ENCODE results near the gene GFI1B.
A peak's percentile ranks its signal among the peaks of the same experiment; 100 is the strongest.

The GFI1B gene

GRCh38 chr9:132943651-132944293, 34.7 kb upstream of the GFI1B start:
- TF ChIP-seq, protein P1, sequence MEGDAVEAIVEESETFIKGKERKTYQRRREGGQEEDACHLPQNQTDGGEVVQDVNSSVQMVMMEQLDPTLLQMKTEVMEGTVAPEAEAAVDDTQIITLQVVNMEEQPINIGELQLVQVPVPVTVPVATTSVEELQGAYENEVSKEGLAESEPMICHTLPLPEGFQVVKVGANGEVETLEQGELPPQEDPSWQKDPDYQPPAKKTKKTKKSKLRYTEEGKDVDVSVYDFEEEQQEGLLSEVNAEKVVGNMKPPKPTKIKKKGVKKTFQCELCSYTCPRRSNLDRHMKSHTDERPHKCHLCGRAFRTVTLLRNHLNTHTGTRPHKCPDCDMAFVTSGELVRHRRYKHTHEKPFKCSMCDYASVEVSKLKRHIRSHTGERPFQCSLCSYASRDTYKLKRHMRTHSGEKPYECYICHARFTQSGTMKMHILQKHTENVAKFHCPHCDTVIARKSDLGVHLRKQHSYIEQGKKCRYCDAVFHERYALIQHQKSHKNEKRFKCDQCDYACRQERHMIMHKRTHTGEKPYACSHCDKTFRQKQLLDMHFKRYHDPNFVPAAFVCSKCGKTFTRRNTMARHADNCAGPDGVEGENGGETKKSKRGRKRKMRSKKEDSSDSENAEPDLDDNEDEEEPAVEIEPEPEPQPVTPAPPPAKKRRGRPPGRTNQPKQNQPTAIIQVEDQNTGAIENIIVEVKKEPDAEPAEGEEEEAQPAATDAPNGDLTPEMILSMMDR (IDR thresholded peaks at IDR 0.05; ENCODE audit: borderline replicate concordance, insufficient read depth, low read depth, low read length) = no peak
- peak overlapping the region; percentile 96 for H3K4me3 ChIP-seq (ENCODE audit: low read depth, low read length)

DNA sequence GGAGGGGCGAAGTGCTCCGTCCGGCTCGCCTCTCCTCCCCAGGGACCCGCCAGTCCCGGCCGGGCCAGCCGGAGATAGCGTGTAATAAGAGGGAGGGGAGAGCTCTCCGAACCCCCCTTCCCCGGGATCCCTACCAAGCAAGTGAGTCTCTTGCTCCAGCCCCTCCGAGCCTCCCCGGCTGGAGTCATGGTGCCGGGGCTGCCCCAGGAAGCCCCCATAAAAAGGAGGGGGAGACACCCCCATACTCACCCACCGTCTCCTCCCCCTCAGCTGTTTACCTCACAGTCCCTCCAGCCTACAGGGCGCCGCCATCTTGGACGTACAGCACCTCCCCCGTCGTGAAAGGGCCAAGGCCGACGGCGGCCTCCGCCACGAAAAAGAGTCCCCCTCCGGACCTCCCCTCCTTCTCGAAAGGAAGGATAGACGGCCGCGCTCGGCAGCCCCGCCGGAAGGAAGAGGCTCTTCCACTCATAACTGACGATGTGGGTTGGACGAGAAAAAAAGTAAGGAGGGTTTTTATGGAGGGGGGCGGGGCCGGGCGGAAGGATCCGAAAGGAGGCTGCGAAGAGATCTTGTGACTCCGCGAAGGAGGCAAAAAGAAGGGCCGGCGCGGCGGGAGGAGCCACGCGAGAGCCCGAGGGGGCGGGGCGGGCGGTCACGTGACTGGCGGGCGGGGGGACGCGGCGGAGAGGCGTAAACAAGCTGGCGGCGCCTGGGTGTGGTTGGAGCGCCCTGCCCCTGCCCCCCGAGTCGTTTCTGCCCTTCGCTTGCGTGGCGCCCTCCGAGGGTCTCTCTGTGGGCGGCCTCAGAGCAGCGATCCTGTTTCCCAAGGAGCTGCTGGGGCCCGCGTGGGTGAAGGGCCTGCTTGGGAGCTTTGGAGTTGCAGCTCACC, 34.0 kb upstream of the GFI1B start, which contains the start of gene TSC1:
TSS of gene TSC1 (minus strand) at position 323 of the 892 bp plus-strand sequence. CDS start 15,744 bp downstream, outside the sequence.
- TF ChIP-seq, protein P1 (IDR thresholded peaks at IDR 0.05; ENCODE audit: borderline replicate concordance, insufficient read depth, low read depth, low read length) = no peak
- H3K4me3 ChIP-seq (ENCODE audit: low read depth, low read length) = peak within 1 kb of the TSS; percentile 96

DNA sequence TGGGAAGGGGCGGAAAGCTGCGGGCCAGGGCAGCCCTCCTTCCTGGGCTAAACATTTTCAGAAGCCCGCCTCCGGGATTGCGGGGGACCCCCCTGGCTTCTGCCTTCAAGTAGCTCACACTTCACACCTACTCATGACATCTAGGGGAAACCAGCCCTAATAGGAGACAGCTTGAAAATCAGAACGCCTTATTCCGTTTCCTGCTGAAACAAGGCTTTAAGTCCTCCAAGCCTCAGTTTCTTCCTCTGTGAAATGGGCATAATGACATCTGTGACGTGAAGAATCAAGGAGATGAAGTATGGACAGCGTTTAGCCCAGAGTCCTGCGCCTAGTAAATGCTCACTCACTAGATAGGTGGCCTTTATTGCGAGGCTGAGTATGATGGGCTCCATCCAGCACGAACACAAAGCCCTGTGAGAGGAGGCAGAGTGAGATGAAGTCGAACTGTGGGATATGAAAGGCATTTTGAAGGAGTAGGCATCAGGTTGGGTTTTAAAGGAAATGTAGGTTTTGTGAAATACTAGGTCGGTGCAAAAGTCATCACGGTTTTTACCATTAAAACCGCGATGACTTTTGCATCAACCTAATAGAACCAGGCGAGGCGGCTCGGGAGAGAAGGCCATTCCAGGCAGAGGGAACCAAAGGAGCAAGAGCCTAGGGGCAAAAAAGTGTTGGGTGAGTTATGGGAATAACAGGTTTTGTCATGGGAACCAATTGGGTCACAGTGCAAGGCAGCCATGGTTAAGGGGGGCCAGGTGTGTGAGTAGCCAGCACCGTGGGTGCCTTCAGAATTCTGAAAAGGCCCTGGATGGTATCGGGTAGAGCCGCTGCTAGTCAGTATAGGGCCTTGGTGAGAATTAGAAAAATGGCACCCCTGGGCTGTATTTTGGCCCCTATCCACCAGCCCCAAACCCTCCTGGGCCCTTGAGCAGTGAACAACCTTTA, 33.0 kb upstream of the GFI1B start:
- peak overlapping the region; percentile 96 for H3K4me3 ChIP-seq (ENCODE audit: low read depth, low read length)
- TF ChIP-seq, protein P1 (IDR thresholded peaks at IDR 0.05; ENCODE audit: borderline replicate concordance, insufficient read depth, low read depth, low read length) = no peak

DNA sequence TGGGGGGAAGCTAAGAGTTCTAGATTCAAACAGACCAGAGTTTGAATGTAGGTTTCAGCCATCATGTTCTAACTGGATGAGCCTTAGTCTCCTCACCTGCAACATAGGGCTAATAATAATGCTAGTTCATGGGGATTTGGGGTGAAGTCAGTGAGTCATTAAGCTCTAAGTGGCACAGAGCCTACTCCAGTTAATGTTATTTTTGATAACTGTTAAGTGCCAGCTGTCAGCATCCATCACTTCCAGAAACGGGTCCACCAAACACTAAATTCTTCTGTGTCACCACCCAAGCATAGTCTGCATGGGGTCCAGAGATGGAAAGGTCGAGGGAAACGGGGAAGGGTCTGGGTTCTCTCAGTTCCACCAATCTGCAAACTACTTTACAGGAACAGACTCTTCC, 32.3 kb upstream of the GFI1B start:
- TF ChIP-seq, protein P1 (IDR thresholded peaks at IDR 0.05; ENCODE audit: borderline replicate concordance, insufficient read depth, low read depth, low read length) = no peak
- H3K4me3 ChIP-seq (ENCODE audit: low read depth, low read length) = no peak overlapping the region

DNA sequence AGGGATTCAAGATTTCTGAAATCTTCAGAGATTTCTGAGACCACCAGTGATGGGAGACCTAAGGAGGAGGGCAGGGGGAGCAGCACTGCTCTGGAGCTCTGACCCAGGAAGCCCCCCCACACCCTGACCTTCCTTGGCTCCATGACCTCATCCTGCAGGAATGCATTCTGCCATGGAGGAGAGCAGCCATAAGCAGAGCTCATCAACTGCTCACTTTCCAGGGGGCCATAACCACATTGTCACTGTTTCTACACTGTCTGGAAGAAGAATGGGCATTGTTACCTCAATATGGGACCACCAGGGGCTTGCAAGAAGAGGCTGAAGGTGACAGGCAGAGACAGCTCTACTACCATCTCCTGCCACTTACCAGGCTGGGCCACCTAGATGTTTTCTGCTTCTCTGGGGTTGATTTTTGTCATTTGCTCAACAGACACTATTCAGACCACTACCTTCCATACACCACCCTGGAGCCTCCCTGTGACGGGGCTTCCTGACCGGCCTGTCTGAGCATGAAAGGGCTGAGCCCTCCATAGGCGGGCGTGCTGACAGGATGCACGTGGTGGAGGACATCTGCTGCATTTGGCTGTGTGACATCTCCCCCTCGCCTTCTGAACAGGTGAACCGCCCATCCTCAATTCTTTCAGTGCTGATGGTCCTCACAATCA, 31.7 kb upstream of the GFI1B start:
- TF ChIP-seq, protein P1 (IDR thresholded peaks at IDR 0.05; ENCODE audit: borderline replicate concordance, insufficient read depth, low read depth, low read length) = no peak
- no peak overlapping the region for H3K4me3 ChIP-seq (ENCODE audit: low read depth, low read length)

GRCh38 chr9:132947756-132948155, 30.7 kb upstream of the GFI1B start:
- H3K4me3 ChIP-seq (ENCODE audit: low read depth, low read length) = no peak overlapping the region
- TF ChIP-seq, protein P1 (IDR thresholded peaks at IDR 0.05; ENCODE audit: borderline replicate concordance, insufficient read depth, low read depth, low read length) = no peak

Measured in GM12875 (cell line).